ENCODE measurements around the gene TMEM132C.

GRCh38 chr12:128672893-128673292, 405.9 kb downstream of the TMEM132C start:
- TF ChIP-seq CTCF (IDR thresholded peaks at IDR 0.05) (no peak), POLR2A (IDR thresholded peaks at IDR 0.05) (no peak), EP300 (IDR thresholded peaks at IDR 0.05) (no peak)

Data from sigmoid colon (tissue), 4 donors.